Mucosa of rectum (tissue), 2 donors: Measurements from ENCODE around the gene KRT79.

Experiments used
- H3K27ac ChIP-seq, 2 donors: one replicate each; pipeline ENCODE4 v1.7.0; 2013; ENCODE audit warnings: inconsistent platforms in 2 of 2, low read depth in 2 of 2, low read length in 2 of 2
- H3K27me3 ChIP-seq, 2 donors: one replicate each; pipeline ENCODE4 v1.7.0; 2013; ENCODE audit warnings: low read length in 2 of 2; ENCODE audit not compliant: control insufficient read depth in 2 of 2, insufficient read depth in 2 of 2
- H3K36me3 ChIP-seq, 2 donors: one replicate each; pipeline ENCODE4 v1.7.0; 2013; ENCODE audit warnings: low read length in 2 of 2; ENCODE audit not compliant: control insufficient read depth in 2 of 2, insufficient read depth in 2 of 2
- H3K4me1 ChIP-seq, 2 donors: one replicate each; pipeline ENCODE4 v1.7.0; 2013; ENCODE audit warnings: low read length in 2 of 2, mild to moderate bottlenecking in 1 of 2; ENCODE audit not compliant: control insufficient read depth in 2 of 2, insufficient read depth in 2 of 2
- H3K4me3 ChIP-seq, 2 donors: one replicate each; pipeline ENCODE4 v1.7.0; 2013; ENCODE audit warnings: low read length in 2 of 2
- H3K9ac ChIP-seq, 2 donors: one replicate each; pipeline ENCODE4 v1.7.0; 2013; ENCODE audit warnings: low read length in 2 of 2, low read depth in 1 of 2, mild to moderate bottlenecking in 1 of 2
- H3K9me3 ChIP-seq, 2 donors: one replicate each; pipeline ENCODE4 v1.7.0; 2013; ENCODE audit warnings: low read length in 2 of 2; ENCODE audit not compliant: control insufficient read depth in 2 of 2
- donor health status: healthy.
- donor health status: Normal muscosa, but diverticular disease.

Gene KRT79

GRCh38 chr12:52873513-52873831, 39.4 kb upstream of the KRT79 start:
- Histone ChIP-seq H3K27ac (peak overlapping the region; percentile 92 to 98), H3K36me3 (no peaks in the 10 kb centered on the region), H3K27me3 (no peaks in the 10 kb centered on the region), H3K4me3 (peak overlapping the region; percentile 54 to 71), H3K9ac (peak overlapping the region; percentile 87 to 94), H3K9me3 (no peaks in the 10 kb centered on the region), H3K4me1 (peaks cover 56 to 63% of the 10 kb centered on the region in 2 donors)

- no peaks in the 10 kb centered on the region for H3K27me3 ChIP-seq
- H3K4me1 ChIP-seq = peaks cover 56 to 60% of the 10 kb centered on the region in 2 donors
- peak overlapping the region in 1 of 2 donors; percentile 71 for H3K4me3 ChIP-seq
- H3K9ac ChIP-seq = peak overlapping the region; percentile 87 to 94
- no peaks in the 10 kb centered on the region for H3K36me3 ChIP-seq
- no peaks in the 10 kb centered on the region for H3K9me3 ChIP-seq
- H3K27ac ChIP-seq = peak overlapping the region; percentile 92 to 98
Measured at GRCh38 chr12:52872644-52873389, 38.7 kb upstream of the KRT79 start.

GRCh38 chr12:52871291-52872039, 37.4 kb upstream of the KRT79 start:
- Histone ChIP-seq H3K4me1 (peaks cover 54 to 59% of the 10 kb centered on the region in 2 donors), H3K9ac (peak overlapping the region; percentile 79 to 87)

GRCh38 chr12:52870361-52871290, 36.5 kb upstream of the KRT79 start:
- H3K9ac ChIP-seq = peak overlapping the region; percentile 79 to 87
- no peaks in the 10 kb centered on the region for H3K9me3 ChIP-seq
- H3K4me1 ChIP-seq = peaks cover 48 to 54% of the 10 kb centered on the region in 2 donors
- no peaks in the 10 kb centered on the region for H3K27me3 ChIP-seq
- peak overlapping the region; percentile 92 to 98 for H3K27ac ChIP-seq
- peak overlapping the region; percentile 28 to 46 for H3K4me3 ChIP-seq
- H3K36me3 ChIP-seq = no peaks in the 10 kb centered on the region

More at GRCh38 chr12:52871291-52872039, 37.4 kb upstream of the KRT79 start:
- peak overlapping the region; percentile 92 to 98 for H3K27ac ChIP-seq
- H3K4me3 ChIP-seq = no peak overlapping the region
- H3K27me3 ChIP-seq = no peaks in the 10 kb centered on the region
- no peaks in the 10 kb centered on the region for H3K9me3 ChIP-seq
- H3K36me3 ChIP-seq = no peaks in the 10 kb centered on the region

- Histone ChIP-seq H3K36me3 (no peaks in the 10 kb centered on the region), H3K27me3 (no peaks in the 10 kb centered on the region), H3K9ac (peak overlapping the region in 1 of 2 donors; percentile 24), H3K4me1 (peaks cover 27 to 32% of the 10 kb centered on the region in 2 donors), H3K27ac (peak overlapping the region in 1 of 2 donors; percentile 57), H3K4me3 (no peak overlapping the region), H3K9me3 (no peaks in the 10 kb centered on the region)
Measured at GRCh38 chr12:52867642-52868041, 33.5 kb upstream of the KRT79 start.

GRCh38 chr12:52867152-52867551, 33.0 kb upstream of the KRT79 start:
- peak overlapping the region in 1 of 2 donors; percentile 57 for H3K27ac ChIP-seq
- no peaks in the 10 kb centered on the region for H3K9me3 ChIP-seq
- H3K4me1 ChIP-seq = peaks cover 22 to 27% of the 10 kb centered on the region in 2 donors
- H3K4me3 ChIP-seq = no peak overlapping the region
- H3K27me3 ChIP-seq = no peaks in the 10 kb centered on the region
- peak overlapping the region in 1 of 2 donors; percentile 24 for H3K9ac ChIP-seq
- H3K36me3 ChIP-seq = no peaks in the 10 kb centered on the region

GRCh38 chr12:52865090-52865944, 31.2 kb upstream of the KRT79 start:
- no peak overlapping the region for H3K27ac ChIP-seq

GRCh38 chr12:52862023-52862422, 27.9 kb upstream of the KRT79 start:
- H3K9ac ChIP-seq = no peak overlapping the region
- no peaks in the 10 kb centered on the region for H3K36me3 ChIP-seq
- no peaks in the 10 kb centered on the region for H3K27me3 ChIP-seq
- H3K27ac ChIP-seq = no peak overlapping the region
- no peak overlapping the region for H3K4me3 ChIP-seq
- H3K9me3 ChIP-seq = no peaks in the 10 kb centered on the region
- H3K4me1 ChIP-seq = peaks cover 0 to under 1% of the 10 kb centered on the region in 2 donors

More at GRCh38 chr12:52865090-52865944, 31.2 kb upstream of the KRT79 start:
- Histone ChIP-seq H3K9me3 (no peaks in the 10 kb centered on the region), H3K27me3 (no peaks in the 10 kb centered on the region), H3K36me3 (no peaks in the 10 kb centered on the region), H3K9ac (no peak overlapping the region), H3K4me3 (no peak overlapping the region), H3K4me1 (peaks cover 4 to 9% of the 10 kb centered on the region in 2 donors)

- Histone ChIP-seq H3K27me3 (no peaks in the 10 kb centered on the region), H3K9ac (no peak overlapping the region), H3K36me3 (no peaks in the 10 kb centered on the region), H3K4me1 (no peaks in the 10 kb centered on the region), H3K27ac (no peak overlapping the region), H3K9me3 (no peaks in the 10 kb centered on the region), H3K4me3 (no peak overlapping the region)
Measured at GRCh38 chr12:52861511-52861910, 27.4 kb upstream of the KRT79 start.
